ENCODE data around the gene KLHDC7B.

The KLHDC7B gene

GRCh38 chr22:50574383-50574755, 28.7 kb downstream of the KLHDC7B start:
- DNase-seq: no peak

DNA sequence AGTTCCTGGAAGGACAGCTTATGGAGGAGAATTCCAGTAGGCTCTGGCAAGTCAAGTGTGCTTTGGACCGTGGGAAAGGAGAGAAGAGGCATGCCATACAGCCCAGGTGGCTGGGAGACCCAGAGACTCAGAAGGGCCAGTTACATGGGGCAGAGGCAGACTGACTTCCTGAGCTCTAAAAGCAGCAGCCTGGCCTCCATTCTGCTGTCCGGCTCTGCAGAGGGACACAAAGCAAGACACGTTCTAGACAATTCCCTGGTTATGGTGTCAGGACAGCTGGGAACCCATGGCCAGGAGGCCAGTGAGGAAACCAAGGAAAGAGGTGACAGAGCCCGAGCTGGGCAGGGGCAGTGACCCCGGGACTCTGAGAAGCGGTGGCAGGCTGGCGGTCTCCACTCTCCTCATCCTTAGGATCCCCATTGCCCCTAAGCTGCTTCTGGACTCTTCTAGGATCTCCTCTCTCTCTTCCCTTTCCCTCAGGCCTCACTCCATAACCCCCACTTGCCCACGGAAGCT, 29.8 kb downstream of the KLHDC7B start:
- no peak for DNase-seq

DNA sequence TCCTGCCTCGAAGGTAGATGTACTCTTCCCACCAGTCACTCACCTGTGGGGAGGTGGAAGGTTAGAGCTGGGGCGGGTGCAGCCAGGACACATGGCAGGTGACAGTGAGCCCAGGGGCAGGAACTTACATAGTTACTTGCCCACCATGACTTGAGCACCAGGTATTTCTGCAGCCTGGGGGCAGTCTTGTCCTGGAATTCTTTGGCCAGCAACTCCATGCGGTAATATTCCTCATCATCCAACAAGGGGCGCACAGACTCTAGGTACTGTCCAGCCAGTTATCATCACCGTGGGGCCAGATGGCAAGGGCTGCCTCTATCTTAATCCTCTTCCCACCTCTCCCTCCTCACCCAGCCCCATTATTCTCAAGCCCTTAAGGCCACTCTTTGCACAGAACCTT, 30.4 kb downstream of the KLHDC7B start:
- DNase-seq: peak; percentile 78

DNA sequence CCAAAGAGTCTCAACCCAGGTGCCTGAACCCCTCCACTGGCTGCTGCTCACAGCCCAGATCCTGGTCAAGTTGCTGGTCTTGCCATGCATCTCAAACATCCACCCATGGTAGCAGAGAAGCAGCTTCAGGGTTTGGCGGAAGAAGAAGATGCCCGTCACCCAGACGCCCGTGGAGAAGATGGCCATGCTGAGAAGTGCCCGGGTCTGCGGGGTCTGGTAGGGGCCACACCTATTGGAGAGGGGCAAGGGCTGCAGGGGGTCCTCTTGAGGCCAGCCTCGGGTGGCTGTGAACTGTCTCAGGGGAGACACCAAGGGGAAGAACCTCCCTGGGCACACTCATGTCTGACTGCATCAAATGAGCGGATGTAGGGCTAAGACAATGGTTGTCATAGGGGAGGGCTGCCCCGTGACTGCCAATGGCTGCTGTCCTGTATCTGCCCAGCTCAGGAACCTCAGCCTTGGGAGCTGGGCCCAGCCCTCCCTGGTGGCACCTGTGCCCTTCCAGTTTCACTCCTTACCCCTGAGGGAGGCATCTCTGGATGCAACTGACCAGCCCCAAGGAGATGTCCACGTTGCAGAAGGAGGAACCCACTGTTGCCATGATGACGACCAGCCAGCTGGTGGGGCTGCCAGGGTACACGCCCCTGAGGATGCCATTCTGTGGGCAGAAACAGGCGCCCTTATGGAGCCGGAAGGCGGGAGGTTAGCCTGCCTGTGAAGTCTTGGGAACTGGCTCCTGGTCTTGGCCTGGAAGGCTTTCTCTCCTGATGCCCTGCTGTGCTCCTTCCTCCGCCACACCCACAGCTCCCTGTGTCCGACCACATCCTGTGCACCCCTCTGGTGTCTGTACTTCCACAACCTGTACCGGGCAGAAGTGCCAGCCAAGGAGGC, 31.4 kb downstream of the KLHDC7B start:
- no peak for DNase-seq

DNA sequence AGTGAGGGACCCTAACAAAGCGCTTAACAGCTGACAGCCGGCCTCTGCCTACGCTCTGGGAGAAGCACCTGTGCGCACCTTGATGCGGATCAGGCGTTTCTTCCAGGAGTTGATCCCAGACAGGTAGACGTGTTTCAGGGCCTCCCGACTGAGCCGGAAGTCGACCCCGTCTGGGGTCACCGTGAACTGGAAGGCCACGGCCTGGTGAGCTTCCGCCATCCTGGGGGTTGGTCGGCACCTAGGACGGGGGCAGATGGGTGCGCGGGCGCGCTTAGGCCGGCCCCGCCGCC, 31.9 kb downstream of the KLHDC7B start:
- no peak for DNase-seq

DNA sequence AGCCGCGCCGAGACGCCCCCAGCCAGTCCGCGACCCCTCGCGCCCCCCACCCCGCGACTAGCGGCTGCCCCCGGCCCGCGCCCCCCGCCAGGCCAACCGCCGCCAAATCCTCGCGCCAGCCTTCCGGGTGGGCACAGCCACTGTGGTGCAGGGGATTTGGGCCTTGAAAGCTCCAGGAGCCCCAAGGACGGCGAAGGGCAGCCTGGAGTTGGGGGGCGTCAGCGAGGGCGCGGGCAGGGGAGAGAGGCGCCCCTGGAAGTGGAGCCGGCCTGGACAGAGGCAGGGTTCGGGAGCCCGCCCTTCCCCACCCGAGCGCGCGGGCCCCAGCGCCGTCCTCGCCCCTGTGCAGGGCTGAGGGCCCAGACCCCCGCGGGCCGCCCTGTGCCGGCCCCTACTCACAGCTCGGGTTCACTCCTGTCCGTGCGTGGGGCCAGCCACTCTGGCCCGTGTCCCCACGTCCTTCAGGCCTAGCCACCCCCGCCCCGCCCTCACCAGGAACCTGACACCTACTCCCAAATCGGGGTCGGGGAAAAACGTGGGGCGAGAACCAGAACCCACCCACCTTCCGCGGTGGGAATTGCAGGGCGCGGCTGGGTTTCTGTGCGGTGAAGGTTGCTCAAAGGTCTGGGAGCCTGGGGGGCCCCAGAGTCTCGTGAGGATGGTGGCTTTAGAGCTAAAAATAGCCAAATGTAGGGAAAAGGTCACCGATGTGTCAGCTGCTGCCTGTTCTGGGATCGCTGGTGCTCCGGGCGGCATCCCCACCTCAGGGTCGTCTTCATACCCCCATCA, 32.5 kb downstream of the KLHDC7B start, which contains the start of gene CPT1B:
Gene CPT1B, minus strand, starts transcription at position 441 of the 789 bp plus-strand sequence. CDS start 512 bp downstream, outside the sequence.
- no peak for DNase-seq

- DNase-seq: no peak
Observed at GRCh38 chr22:50578776-50579310, 33.1 kb downstream of the KLHDC7B start.

- DNase-seq: no peak
Observed at GRCh38 chr22:50579752-50580151, 34.1 kb downstream of the KLHDC7B start.

GRCh38 chr22:50581031-50581949, 35.6 kb downstream of the KLHDC7B start:
- DNase-seq: no peak

GRCh38 chr22:50581950-50582492, 36.3 kb downstream of the KLHDC7B start:
- peak; percentile 65 for DNase-seq

GRCh38 chr22:50582493-50583293, 37.0 kb downstream of the KLHDC7B start, which contains the start of gene CHKB:
Gene CHKB (minus strand): TSS chr22:50582849. CDS start chr22:50582781, 68 bp downstream.
- DNase-seq: peak; percentile 99

DNA sequence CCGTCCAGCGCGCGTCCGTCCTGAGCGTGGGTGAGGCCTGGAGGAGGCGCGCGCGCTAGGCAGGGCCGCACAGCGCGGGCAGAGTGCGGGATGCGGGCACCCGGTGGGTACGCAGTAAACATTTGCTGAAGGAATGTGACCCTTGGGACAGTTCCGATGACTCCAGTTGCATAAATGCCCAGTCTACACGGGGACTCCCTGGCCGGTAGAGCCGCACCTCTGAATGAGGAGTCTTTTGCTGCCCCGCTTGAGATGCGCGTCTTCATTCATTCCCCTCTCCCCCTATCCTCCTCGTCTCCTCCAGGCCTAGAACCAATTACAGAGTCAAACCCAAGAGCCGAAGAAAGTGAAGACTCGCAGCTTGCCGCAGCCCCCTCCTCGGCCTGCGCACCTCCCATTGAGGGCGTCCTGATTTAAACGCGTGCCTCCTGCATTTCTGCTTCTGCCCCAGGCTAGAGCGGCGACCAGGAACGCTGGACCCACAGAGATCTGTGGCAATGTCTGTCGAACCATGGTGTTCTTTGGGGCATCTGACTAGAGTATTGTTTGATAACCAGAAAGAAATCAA, 37.7 kb downstream of the KLHDC7B start:
- DNase-seq: no peak

DNA sequence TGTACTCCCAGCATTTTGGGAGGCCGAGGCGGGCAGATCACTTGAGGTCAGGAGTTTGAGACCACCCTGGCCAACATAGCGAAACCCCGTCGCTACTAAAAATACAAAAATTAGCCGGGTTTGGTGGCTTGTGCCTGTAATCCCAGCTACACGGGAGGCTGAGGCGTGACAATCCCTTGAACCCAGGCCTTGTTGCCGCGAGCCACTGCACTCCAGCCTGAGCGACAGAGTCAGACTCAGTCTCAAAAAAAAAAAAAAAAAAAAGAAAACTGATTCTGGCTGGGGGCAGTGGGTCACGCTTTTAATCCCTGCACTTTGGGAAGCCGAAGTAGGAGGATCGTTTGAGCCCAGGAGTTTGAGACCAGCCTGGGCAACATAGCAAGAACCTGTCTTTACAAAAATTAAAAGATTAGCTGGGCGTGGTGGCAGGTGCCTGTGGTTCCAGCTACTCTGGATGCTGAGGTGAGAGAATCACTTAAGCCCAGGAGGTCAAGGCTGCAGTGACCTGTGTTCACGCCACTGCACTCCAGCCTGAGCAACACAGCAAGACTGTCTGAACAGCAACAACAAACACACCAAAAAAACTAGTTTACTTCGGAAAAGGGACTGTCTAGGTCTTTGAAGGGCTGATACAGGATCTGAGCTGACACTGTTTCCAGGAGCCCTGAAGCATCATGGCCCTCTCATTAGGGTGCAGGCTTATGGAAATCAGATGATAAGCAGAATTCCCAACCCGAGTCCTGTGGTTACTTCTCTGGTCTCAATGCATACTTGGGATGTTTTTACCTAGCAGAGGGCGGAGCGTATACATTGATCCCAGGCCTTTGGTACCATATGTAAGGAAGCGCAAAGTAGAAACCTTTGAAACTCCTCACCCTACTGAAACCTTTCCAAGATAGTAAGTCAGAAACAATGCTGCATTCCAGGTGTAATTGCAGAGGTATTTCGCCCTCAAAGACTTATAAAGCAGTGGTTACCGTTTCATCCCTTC, 38.7 kb downstream of the KLHDC7B start:
- peak; percentile 75 for DNase-seq

GRCh38 chr22:50585238-50585637, 39.5 kb downstream of the KLHDC7B start:
- no peak for DNase-seq

DNA sequence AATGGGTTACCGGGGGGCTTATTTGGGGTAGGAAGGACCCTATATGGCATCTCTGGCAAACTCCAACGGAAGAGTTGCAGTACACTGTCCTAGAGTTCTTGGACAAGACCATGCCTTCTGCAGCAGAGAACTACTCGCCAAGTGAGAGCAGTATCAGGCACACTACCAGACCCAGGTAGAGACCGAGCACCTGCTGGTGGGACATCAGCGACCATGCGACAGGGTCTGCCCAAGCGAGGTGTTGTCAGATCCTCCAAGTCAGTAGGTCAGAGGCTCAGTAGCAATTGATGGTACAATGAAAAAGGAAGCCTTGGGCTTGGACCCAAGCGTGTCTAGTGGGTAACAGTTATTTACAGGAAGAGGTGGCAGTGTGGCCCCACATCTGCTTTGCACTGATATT, 40.1 kb downstream of the KLHDC7B start:
- no peak for DNase-seq

DNA sequence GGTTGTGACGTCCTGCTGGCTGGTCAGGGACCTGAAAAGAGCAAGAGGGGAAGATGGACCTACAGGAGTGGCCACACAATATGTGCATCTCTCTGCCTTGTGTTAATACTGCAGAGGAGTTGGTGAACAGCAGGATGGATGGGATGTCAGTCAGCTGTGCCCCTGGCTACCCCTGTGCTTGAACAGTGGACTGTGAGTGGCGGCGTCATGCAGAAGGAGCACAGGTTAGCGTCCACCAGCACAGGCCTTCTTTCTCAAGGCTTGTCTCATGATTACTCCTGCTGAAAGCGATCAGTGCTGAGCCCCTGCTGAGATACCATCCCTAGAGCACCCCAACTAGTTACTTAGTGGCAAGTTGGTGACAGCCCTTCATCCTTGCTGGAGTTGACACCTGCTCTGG, 40.7 kb downstream of the KLHDC7B start:
- DNase-seq: no peak

DNA sequence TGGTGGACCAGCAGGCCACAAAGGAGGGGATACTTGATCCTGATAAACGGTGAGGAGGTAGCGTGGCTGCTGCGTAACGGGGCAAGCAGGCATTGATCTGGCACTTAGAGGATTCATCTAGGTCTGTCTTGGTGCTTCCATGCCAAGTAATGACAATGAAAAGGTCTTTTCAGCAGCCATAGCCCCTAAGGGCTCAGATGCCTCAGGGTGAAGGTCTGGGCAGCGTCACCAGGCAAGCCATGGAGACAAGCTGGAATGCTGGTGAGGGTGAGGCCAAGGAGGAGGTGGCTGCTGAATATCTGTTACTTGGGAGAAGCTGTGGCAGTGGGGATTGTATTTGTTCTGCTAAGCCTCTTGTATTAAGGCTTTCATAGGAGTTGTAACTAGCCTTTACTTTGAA, 41.7 kb downstream of the KLHDC7B start:
- DNase-seq: peak; percentile 71

- no peak for DNase-seq
Observed at GRCh38 chr22:50595189-50595588, 49.5 kb downstream of the KLHDC7B start.

DNA sequence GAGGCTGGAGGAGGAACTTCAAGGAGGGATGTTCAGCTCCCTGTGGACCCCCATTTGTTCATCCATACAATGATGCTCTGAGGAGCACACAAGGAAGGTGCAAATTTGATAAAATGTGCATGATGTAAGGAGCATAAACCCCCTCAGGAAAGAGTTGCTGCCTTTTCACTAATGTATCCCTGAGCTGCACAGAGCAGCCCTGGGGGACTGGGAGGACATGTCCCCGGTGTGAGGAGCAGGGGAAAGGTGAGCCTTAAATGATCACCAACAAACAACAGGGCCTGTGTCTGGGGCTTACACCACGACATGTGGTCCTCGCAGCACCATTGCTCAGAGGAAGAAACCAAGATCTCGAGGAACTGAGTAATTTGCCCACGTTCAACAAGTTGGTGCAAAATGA, 51.4 kb downstream of the KLHDC7B start:
- no peak for DNase-seq
